ENCODE data around the gene BBOF1. TPM values are rescaled to one million over a fixed set of nuclear protein-coding genes. Genes with fewer than 3 reads are reported as not detected.

The BBOF1 gene
- total RNA-seq, 4 donors from 2014 or later = 4.1 to 7.5 (median 5.4) TPM

GRCh38 chr14:74080820-74081460 lies 61.8 kb downstream of the BBOF1 start:
- in situ Hi-C loops (cut with MboI; ENCODE audit: low pct_ligation_motif_present in 1 of 4, low pct_unique_long_range_greater_than_20kb in 1 of 4, low sequenced_read_pairs in 3 of 4) (no loop called here), intact Hi-C loops (cut with DNase I; ENCODE audit: low total_unique reads) (no loop called here)
- 54 to 64% methylated on average over 3 to 4 of the region's 4 CpGs for WGBS, 2 donors (ENCODE audit: low coverage in 1 of 2)
- H3K4me3 ChIP-seq = no peak overlapping the region
- no peaks in the 10 kb centered on the region for H3K36me3 ChIP-seq
- peaks cover 4 to 20% (median 16%) of the 10 kb centered on the region in 4 donors for H3K4me1 ChIP-seq
- no peaks in the 10 kb centered on the region for H3K9me3 ChIP-seq
- no peaks in the 10 kb centered on the region for H3K27me3 ChIP-seq
- no peak overlapping the region for H3K27ac ChIP-seq
- no peak for TF ChIP-seq POLR2AphosphoS5 (IDR thresholded peaks at IDR 0.05)
- TF ChIP-seq EP300 (IDR thresholded peaks at IDR 0.05; ENCODE audit: low read depth) = no peak
- no peak for TF ChIP-seq POLR2A (IDR thresholded peaks at IDR 0.05)
- no peak for TF ChIP-seq CTCF (IDR thresholded peaks at IDR 0.05)
- no peak for DNase-seq

- Histone ChIP-seq H3K9me3 (no peaks in the 10 kb centered on the region), H3K4me3 (no peak overlapping the region), H3K36me3 (no peaks in the 10 kb centered on the region), H3K27me3 (no peaks in the 10 kb centered on the region), H3K4me1 (peaks cover 4 to 22% (median 18%) of the 10 kb centered on the region in 4 donors), H3K27ac (no peak overlapping the region)
- intact Hi-C loops (cut with DNase I; ENCODE audit: low total_unique reads) (no loop called here), in situ Hi-C loops (cut with MboI; ENCODE audit: low pct_ligation_motif_present in 1 of 4, low pct_unique_long_range_greater_than_20kb in 1 of 4, low sequenced_read_pairs in 3 of 4) (no loop called here)
- TF ChIP-seq POLR2AphosphoS5 (IDR thresholded peaks at IDR 0.05) = no peak
- TF ChIP-seq POLR2A (IDR thresholded peaks at IDR 0.05) = no peak
- WGBS, 2 donors (ENCODE audit: low coverage in 1 of 2) = 82 to 95% methylated on average over 1 to 3 of the region's 3 CpGs
- no peak for DNase-seq
Observed at GRCh38 chr14:74081491-74081890, 62.3 kb downstream of the BBOF1 start.

- 83 to 89% methylated on average over 2 to 3 of the region's 3 CpGs for WGBS, 2 donors (ENCODE audit: low coverage in 1 of 2)
- H3K4me1 ChIP-seq = peaks cover 4 to 22% (median 18%) of the 10 kb centered on the region in 4 donors
- DNase-seq = no peak
- peak overlapping the region in 3 of 4 donors; percentile 74 to 92 (median 88) for H3K27ac ChIP-seq
- no peaks in the 10 kb centered on the region for H3K9me3 ChIP-seq
- no peaks in the 10 kb centered on the region for H3K36me3 ChIP-seq
- intact Hi-C loops (cut with DNase I; ENCODE audit: low total_unique reads) = no loop called here
- TF ChIP-seq EP300 (IDR thresholded peaks at IDR 0.05; ENCODE audit: low read depth) (no peak), POLR2A (IDR thresholded peaks at IDR 0.05) (no peak), POLR2AphosphoS5 (IDR thresholded peaks at IDR 0.05) (no peak), CTCF (IDR thresholded peaks at IDR 0.05) (no peak)
- peak overlapping the region in 1 of 4 donors; percentile 98 for H3K4me3 ChIP-seq
- in situ Hi-C loops (cut with MboI; ENCODE audit: low pct_ligation_motif_present in 1 of 4, low pct_unique_long_range_greater_than_20kb in 1 of 4, low sequenced_read_pairs in 3 of 4) = no loop called here
- no peaks in the 10 kb centered on the region for H3K27me3 ChIP-seq
Observed at GRCh38 chr14:74083161-74083560, 64.0 kb downstream of the BBOF1 start.

GRCh38 chr14:74083784-74084276 lies 64.7 kb downstream of the BBOF1 start:
- 2% methylated on average over 7 to 15 of the region's 15 CpGs for WGBS, 2 donors (ENCODE audit: low coverage in 1 of 2)
- Histone ChIP-seq H3K4me3 (peak overlapping the region; percentile 53 to 98 (median 76)), H3K9me3 (no peaks in the 10 kb centered on the region), H3K36me3 (no peaks in the 10 kb centered on the region), H3K27ac (peak overlapping the region; percentile 74 to 92 (median 90)), H3K27me3 (no peaks in the 10 kb centered on the region), H3K4me1 (peaks cover 4 to 22% (median 18%) of the 10 kb centered on the region in 4 donors)
- in situ Hi-C loops (cut with MboI; ENCODE audit: low pct_ligation_motif_present in 1 of 4, low pct_unique_long_range_greater_than_20kb in 1 of 4, low sequenced_read_pairs in 3 of 4) = no loop called here
- DNase-seq = no peak
- no peak for TF ChIP-seq POLR2A (IDR thresholded peaks at IDR 0.05)
- peak in 1 of 5 experiments; percentile 9 for TF ChIP-seq CTCF (IDR thresholded peaks at IDR 0.05)
- intact Hi-C loops (cut with DNase I; ENCODE audit: low total_unique reads) = loop anchor here (1.0 kb wide), 1 partner anchor 65 kb away; the partner anchor contains the start of genes BBOF1 and ENTPD5
